Limb (tissue), 2 donors: Measurements from ENCODE around the gene PRDM8.

ENCODE experiments used
- DNase-seq, 2 donors: peaks; one replicate each; pipeline ENCODE4 v3.0.0-alpha.2; 2016; ENCODE audit errors: extremely low spot score in 2 of 2

Gene PRDM8

DNA sequence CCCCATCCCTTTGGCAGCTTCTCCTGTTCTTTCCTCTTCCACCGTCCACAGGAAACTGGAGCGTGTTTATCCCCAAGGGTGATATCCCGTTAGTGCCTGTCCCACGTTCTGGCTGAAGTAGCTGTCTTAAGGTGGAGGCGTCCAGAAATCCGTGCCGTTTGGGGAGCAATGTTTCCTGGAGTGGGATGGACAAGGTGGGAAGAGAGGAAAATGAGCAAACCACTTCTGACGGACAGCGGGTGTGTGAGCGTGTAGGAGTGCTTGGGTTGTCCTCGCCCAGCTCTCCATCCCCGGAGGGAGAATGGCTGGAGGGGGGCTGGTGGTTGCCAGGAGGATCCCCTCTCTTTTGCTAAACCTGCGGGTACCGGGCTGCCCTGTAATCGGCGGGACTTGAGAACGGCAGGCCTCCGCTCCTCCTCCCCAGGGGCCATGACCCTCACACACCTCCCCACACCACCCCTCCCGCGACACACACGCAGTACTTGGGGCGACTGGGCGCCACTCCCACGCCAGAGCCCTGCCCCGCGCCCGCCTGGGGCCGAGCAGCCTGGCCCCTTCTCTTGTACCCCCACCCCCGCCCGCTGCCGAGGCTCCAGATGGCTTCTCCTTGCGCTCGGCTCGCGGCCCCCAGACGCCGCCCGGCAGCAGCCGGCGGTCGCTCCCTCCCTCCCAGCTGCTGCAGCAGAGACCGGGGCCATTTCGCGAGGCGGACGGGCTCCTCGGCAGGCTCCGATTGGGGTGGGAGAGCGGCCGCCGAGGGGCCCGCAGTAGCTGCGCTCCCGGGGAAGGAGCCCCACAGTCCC lies 13.9 kb upstream of the PRDM8 start:
- DNase-seq, result peak; percentile 56 to 72

DNA sequence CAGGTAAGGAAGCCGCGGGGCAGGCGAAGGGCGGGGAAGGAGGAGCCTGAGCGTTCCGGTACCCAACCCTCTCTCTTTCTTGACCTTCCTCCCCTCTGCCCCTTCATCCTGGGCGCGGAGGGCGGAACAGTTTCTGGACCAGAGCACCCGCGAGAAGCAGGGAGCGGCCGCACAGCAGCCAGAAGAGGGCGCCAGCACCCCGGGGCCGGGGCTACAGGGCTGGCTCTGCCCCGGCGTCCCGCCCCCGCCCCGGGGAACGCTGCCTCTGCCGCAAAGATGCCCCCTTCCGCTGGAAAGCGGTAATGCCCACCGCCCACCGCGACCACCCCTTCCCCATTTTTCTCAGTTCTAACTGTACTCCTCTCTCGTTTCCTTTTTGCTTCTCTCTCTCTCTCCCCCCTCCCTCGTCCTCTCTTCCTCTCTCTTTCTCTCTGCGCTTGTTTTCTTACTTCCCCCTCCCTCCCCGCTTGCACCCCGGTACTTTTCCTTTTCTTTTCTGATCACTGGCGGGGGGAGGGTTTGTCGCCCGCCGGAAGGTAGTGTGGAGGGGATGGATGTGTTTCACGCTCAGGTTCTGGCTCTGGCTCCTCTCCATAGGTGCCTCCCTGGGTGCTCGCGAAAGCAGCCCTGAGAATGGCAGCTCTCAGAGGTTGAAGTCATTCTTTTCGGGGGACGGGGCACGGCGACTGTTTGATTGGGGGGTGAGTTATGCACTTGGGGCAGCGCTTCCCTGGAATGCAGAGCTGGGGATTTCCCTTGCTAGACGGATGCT lies 13.1 kb upstream of the PRDM8 start:
- peak; percentile 78 to 89 for DNase-seq

DNA sequence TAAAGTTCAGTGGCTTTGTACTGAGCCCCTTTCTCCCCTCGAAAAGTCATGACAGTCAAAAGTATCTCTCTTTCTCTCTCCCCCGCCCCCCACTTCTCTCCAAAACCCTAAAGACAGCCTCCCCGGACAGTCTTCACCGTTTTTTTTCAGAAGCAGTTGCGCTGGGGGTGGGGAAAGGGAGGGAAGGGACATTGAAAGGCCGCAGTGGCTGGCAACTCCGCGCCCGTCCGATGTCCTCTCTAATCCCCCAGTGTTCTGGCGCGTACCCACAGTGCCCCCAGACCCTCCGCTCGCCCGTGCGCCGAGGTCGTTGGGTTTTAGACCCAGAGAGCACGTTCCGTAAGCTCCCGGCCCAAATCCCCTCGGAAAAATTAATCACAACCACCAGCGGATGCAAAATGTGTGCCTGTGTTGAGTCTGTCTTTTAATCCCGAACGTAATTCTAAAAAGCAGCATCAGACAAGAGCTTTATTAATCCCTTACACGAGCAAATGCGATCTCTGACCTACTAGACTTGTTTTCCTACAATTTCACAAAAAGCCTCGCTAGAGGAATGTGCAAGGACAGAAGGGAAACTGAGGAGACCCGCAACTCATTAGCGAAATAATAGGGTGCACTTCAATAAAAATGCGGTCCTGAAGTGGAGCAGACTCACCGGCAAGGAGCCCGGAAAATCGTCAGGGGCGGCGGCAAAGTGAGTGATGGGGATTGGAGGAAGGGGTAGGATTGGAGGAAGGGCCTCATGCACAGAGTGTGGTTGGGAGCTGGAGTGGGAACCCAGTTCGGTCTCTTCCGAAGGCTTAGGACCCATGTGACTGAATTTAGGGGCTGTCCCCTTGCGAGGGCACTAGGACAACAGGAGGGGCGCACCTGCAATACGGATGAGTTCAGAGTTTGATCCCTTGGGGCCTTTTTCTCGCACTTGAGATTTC lies 12.2 kb upstream of the PRDM8 start:
- DNase-seq, result peak in 1 of 2 donors; percentile 51

DNA sequence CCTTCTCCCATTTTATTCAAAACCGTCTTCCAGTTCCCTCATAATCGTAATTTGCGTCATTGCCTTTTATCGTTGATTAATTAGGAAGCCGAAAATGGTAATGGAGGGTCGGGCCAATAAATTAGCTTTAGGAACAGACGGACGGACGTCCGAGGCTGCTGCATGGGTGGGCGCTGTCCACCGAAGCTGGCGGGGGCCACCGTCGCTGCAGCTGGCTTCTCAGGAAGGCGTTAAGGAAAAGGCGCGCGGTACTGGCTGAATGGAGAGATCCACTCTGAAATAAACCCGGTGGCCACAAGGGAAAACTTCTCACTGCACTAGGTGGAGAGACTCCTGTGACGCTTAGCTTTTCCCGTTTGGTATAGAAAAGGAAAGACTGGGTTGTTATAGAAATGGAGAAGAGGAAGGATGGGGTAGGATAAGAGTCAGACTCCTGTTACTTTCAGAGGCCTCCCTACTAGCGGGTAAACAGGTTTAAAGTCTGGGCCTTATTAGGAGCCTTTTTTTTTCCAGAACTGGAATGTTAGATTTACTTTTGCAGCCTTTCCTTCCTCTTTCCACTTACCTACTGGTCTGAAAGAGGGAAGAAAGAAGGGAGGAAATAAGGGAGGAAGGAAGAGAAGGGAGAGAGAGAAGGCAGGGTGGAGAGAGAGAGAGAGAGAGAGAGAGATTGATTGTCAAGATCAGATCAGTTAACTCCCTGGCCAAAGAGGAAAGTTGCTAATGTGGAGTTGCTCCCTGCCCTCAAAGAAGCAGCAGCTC lies 11.3 kb upstream of the PRDM8 start:
- DNase-seq, result peak in 1 of 2 donors; percentile 43

DNA sequence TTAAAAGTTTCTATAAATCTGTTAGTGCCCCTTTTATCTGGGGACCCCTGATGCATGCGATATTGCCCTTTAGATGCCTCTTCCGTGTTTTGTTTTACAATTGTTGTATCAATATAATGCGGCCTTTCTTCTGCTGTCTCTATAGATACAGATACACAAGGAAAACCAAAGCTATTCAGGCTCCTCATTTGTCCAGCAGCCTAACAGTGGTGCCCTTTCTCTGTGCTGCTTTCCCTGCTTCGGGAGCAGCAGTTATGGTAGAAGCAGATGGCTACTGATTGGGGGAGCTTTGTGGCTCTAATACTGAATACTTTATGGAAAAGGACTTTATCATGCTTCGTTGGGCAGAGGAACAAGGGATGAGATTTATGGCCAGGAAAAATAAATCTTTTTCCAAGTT lies 10.6 kb upstream of the PRDM8 start:
- no peak for DNase-seq

DNA sequence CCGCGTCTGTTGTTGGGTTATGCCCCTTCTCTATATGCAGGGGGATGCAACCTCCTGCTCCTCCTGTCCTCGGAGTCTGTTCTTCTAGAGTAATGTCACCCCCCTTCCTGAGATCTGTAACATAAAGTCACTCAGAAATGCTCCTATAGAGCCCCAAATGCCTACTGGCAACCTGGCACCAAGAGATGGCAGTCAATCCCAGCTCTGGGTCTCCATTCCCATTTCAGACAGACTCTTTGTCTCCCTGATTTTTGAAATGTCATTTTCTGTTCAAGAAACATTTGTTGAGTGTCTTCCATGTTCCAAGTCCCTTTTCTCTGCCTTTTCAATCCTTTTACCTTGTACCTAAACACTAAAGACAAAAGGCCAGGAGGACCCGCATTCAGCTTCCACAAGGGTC lies 9.6 kb upstream of the PRDM8 start:
- DNase-seq, result no peak

DNA sequence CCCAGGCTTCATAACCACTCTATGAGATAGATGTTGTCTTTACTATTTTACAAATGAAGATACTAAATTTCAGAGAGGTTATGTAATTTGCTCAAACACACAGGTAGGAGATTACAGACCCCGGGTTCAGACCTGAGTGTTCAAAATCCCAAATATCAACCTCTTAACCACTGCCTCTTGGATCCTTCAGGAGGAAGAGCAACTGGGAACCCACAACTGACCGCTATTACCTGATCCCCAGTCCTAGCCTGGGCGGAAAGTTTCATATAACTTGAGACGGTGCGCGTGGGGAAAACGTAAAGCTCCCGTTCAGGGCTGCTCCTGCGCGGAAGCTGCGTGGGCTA lies 8.9 kb upstream of the PRDM8 start:
- no peak for DNase-seq

DNA sequence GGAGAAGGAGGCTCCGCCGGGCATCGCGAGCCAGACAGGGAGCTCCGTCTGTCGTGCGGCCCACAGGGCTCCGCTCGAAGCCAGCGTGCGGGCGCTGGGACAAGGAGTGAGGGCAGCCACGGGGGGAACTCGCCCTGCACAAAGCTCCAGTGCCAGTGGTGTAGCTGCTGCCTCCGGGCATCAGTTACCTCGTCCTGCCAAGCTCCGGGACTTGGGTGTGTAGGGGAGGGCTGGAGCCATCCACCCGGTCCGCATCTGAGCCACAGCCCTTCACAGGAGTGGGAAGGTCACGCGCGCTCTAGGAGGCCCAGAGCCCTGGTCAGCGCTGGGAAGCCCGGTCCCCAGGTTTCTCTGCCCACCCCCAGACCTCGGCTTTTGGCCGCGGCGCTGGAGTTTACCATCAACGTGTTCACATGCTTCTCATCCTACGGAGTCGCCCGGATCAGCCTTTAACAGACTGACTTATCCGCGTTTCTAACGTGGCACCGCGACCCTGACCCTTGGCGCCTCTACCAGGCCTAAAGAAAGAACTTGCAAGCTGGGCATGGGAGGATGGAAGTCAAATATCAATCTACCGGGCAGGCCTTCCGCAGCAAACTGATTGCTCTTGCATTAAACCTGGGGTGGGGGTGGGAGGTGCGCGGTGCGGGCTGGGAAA lies 8.4 kb upstream of the PRDM8 start:
- DNase-seq, result peak in 1 of 2 donors; percentile 42

DNA sequence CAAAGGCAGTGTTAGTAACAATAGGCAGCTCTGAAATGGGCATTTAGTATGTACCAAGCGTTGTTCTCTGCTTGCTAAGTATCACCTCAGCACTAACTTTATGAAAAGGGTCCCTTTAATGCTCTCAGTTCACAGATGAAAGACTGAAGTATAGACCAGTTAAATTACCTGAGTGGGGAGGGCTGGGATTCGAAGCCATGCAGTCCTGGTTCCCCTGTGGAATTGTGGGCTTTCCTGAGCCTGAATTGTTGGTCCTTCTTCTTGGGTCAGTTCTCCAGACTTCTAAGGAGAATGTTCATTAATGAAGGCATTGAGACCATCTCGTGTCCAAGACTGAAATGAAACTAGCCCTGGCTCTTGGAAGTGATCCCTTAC lies 7.7 kb upstream of the PRDM8 start:
- no peak for DNase-seq

DNA sequence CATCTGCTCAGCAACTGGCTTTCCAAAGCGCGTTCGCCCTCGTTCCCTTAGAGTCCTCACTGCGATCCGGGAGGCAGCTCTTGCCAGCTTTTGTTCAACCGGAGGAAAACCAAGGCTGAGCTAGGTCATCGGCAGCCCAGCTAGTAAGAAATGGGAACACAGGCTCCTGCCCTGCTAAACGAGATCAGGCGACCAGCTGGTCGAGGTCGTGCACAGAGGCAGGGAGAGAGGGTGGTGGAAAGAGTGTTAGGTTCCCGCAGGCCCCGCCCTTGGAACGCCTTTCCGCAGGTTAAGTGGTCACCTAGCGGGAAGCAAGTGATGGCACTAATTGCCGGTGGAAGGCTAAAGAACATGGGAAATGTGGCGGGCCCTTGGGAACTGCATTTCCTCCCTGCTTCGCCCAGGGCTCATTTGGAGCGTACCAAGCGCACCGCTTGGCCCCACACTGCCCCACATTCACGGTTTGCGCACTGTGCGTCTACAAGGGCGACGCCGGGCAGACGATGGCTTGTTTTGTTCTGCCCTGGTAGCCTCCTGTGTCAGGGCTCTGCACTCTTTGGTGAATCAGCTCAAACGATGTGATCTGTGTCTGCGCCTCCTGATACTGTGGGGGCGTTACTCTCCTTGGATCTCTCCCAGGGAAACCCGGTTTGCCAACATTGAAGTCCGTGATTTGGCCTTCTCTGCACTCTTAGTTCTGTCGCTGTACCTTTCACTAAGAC lies 7.2 kb upstream of the PRDM8 start:
- peak in 1 of 2 donors; percentile 40 for DNase-seq

DNA sequence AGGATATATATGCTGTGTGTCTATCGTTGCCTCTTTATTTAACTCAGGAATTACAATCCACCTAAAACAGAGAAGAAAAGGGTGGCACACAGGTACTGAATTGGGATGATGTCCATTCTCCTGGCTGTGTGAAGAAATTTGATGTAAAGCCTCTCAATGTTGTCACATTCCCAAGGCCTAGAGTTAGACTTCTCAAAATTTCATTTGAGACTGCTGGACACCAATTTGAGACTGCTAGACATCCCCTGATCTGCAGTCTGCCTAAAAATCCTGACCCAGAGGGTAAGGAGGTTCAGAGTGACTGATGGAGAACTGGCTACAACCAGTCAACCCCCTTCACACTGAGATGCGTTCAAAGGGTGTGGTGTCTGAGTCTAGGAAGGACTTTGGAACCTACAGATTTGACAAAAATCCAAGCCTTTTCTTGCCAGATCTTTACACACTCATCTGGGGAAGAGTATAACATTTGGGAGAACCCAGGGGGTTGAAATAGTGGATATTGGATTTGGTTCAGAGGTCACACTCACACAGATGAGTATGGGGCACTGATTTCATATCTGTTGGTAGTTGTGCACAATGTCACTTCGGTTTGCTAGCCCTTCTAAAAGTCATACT lies 4.9 kb upstream of the PRDM8 start:
- DNase-seq, result no peak

DNA sequence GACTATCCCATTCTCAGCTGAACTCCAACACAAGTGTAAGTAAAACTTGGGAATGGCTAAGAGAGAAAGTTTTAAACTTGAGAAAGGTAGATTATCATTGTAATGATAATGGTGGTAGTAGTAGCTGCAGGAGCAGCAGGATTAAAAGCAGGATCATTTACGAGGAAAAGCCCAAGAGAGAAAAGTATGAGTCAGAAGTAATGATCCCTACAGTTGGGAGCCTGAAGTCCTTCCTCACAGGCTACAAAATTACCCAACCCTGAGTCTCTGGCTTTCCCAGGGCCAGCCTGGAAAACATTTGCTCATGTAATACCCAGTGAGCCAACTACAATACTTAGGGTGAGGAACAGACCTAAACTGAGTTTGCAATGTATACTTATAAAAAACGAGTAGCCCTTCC lies 4.4 kb upstream of the PRDM8 start:
- DNase-seq, result no peak

DNA sequence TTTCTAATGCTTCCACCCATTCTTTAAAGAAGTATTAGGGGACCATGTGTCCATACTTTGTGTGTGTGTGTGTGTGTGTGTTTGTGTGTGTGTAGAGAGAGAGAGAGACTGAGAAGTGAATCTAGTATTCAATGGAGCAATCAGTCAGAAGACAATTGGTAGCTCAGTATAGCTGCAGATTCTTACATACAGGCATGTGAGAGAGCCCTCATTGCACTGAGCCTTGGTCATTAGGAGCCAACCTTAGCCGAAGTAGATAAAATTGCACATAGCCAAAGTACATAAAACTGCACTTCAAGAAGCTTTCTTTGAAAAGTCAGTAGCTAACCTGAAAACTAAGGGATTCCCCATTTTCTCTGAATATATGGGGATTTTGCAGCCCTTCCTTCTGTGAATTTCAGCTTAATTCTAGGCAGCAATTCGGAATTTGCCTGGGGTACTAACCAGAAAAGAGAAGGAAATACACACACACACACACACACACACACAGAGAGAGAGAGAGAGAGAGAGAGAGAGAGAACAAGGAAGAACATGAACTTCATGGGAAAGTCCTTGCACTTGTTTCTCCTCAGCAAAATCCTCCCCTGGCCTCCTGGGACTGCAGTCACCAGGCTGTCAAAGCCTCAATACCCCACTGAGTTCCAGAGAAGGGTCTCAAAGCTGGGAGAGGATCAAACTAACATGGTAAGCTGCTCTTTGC lies 1.7 kb upstream of the PRDM8 start:
- DNase-seq, result no peak

DNA sequence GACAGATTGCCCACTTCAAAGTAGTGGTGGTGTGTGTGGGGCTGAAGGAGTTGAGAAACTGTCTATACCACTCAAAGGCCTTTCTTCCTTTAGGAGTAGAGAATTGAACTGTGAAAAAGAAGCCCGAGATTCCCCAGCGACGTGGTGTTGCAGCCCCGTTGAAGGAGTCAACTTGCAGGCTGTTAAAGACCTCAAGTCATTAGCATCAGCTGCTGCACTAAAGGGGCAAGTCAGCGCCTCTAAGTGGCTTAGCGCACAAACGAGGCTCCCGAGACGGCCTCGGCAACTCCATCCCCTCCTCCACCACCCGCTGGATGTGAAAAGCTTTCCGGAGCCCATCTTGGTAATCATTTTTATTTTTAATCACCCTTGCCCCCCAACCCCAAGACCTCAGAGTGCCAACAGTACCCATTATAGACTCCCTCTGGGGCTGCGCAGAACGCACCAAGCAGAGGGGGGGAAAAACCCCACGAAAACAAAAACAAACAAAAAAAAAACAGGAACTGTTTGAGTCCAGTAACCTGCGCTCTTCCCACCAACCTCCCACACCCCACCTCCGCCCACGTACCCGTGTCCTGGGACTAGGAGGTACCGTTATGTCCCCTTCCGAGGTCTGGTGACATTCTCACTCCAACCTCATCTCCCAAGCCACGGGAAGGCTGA lies 913 bp upstream of the PRDM8 start:
- peak in 1 of 2 donors; percentile 59 for DNase-seq

DNA sequence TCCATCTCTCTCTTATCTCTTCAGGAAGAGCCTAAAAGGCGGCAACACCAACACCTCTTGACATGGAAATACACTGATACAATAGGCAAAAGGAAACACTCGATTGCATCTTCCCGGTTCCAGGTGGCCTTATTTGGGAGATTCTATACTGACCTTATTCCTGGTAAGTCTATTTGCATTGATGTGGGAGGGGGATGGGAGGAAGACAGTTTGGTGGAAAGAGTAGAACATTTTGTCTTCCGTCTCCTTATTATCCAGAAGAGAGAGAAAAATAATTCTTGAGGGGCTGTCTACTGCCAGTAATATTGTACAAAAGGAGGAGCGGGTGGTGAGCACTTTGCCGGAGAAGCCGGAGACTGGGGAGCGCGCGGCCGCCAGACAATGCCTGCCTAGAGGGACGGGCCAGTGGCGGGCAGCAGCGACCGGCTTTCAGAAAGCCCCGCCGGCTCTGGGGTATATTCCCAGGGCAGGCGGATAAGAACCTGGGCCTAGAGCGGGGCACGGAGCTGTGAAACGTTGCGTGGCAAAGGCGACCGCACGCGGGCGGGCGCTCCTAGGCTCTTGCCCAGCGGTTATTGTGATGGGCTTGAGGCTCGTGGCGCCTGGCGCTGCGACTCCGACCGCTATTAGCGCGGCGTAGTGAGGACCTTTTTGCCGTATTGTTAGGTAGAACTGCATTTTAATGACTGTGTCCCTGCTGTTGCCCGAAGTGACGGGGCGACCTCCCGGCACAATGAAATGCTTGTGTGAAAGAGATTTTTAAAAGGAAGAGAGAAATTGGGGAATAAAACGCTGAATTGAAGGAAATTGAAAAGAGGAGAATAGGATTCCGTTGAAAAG lies 518 bp downstream of the PRDM8 start:
- peak in 1 of 2 donors; percentile 65 for DNase-seq

DNA sequence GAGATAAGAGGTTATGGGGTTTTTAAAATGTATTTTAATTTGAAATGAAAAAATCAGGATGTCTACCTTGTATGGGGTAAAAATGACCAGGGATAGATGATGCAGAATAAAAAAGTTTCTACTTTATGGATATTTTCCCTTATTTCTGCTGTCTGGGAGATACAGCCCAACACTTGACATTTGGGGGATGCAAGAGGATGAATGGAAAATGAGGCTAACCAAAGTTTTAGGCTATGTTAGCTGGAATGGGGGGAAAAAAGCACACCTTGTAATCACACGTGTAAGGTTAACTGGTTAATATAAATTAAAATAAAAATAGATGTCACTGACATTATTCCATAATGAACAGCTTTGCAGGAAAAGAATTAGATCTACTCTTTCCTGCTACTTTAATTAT lies 1.1 kb downstream of the PRDM8 start:
- DNase-seq, result no peak

DNA sequence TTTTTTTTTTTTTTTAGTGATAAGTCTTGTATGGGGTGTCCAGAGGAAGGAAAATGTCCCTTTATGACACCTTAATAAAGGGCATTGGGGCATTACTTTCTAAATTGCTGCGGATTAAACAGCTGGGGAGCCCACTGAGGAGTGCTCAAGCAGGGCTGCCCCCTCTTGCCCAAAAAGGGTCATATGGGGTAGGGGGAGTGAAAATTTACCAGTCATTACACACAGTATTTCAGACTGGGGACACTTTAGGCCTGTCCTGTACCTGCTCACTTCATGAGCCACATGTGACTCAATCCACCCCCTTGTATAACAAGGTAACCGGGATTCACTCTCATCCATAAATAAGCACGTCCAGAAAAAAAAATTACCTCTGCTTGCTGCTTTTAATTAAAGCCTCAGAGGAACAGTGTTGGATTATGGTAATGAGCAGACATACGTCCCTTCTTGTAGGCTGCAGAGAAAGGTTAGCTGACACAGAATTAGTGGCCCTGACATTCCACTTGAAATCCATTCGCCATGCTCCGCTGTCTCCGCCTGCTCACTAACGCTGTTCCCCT lies 1.8 kb downstream of the PRDM8 start:
- DNase-seq, result no peak
